ENCODE data around the gene ADCY7. TPM values are rescaled to one million over a fixed set of nuclear protein-coding genes. Genes with fewer than 3 reads are reported as not detected.
"Not testable (repeated sequence)": the region's sequence is repeated elsewhere in the genome, so short reads cannot be mapped to it uniquely, and the experiment has no call there.

Gene ADCY7
- total RNA-seq, 4 donors from 2014 or later: 12.7 to 23.5 (median 19.3) TPM

GRCh38 chr16:50238868-50239301 is 27.5 kb upstream of the ADCY7 start:
- H3K4me3 ChIP-seq: no peak overlapping the region
- no peaks in the 10 kb centered on the region for H3K27me3 ChIP-seq
- H3K36me3 ChIP-seq: no peaks in the 10 kb centered on the region
- no peak overlapping the region for H3K27ac ChIP-seq
- 68 to 77% methylated on average over 4 to 5 of the region's 5 CpGs for whole genome bisulfite sequencing, 2 donors (ENCODE audit: low coverage in 1 of 2)
- no peak for TF ChIP-seq CTCF (IDR thresholded peaks at IDR 0.05)
- H3K4me1 ChIP-seq: no peaks in the 10 kb centered on the region
- ATAC-seq: no peak
- no peaks in the 10 kb centered on the region for H3K9me3 ChIP-seq

GRCh38 chr16:50243024-50243423 is 23.3 kb upstream of the ADCY7 start:
- not testable (repeated sequence) for ATAC-seq, H3K9me3 ChIP-seq, H3K27ac ChIP-seq, H3K27me3 ChIP-seq, H3K36me3 ChIP-seq, H3K4me3 ChIP-seq
- 58 to 80% methylated on average over 4 to 5 of the region's 6 CpGs for WGBS, 2 donors (ENCODE audit: low coverage in 1 of 2)
- peaks cover 0 to 25% (median 0%) of the 10 kb centered on the region in 3 donors for H3K4me1 ChIP-seq

- H3K4me3 ChIP-seq: no peak overlapping the region
- no peak overlapping the region for H3K27ac ChIP-seq
- 80 to 91% methylated on average over 2 to 8 of the region's 9 CpGs for WGBS, 2 donors (ENCODE audit: low coverage in 1 of 2)
Measured at GRCh38 chr16:50244140-50244503, 22.2 kb upstream of the ADCY7 start.

GRCh38 chr16:50244504-50245416 is 21.6 kb upstream of the ADCY7 start:
- no peaks in the 10 kb centered on the region for H3K27me3 ChIP-seq

More at GRCh38 chr16:50244140-50244503, 22.2 kb upstream of the ADCY7 start:
- TF ChIP-seq EP300 (IDR thresholded peaks at IDR 0.05): no peak
- TF ChIP-seq POLR2AphosphoS5 (IDR thresholded peaks at IDR 0.05): no peak
- TF ChIP-seq CTCF (IDR thresholded peaks at IDR 0.05): no peak
- TF ChIP-seq POLR2A (IDR thresholded peaks at IDR 0.05): no peak
- peaks cover 0 to 25% (median 0%) of the 10 kb centered on the region in 3 donors for H3K4me1 ChIP-seq
- H3K27me3 ChIP-seq: no peaks in the 10 kb centered on the region
- H3K36me3 ChIP-seq: no peaks in the 10 kb centered on the region
- no peaks in the 10 kb centered on the region for H3K9me3 ChIP-seq
- ATAC-seq: no peak

More at GRCh38 chr16:50244504-50245416, 21.6 kb upstream of the ADCY7 start:
- ATAC-seq: no peak
- H3K4me3 ChIP-seq: peak overlapping the region in 1 of 2 donors; percentile 68
- peaks cover 0 to 25% (median 0%) of the 10 kb centered on the region in 3 donors for H3K4me1 ChIP-seq
- H3K27ac ChIP-seq: no peak overlapping the region
- WGBS, 2 donors (ENCODE audit: low coverage in 1 of 2): 32 to 44% methylated on average over 9 to 11 of the region's 33 CpGs
- H3K9me3 ChIP-seq: no peaks in the 10 kb centered on the region
- no peak for TF ChIP-seq POLR2AphosphoS5 (IDR thresholded peaks at IDR 0.05)
- TF ChIP-seq POLR2A (IDR thresholded peaks at IDR 0.05): no peak
- TF ChIP-seq CTCF (IDR thresholded peaks at IDR 0.05): no peak
- TF ChIP-seq EP300 (IDR thresholded peaks at IDR 0.05): no peak
- H3K36me3 ChIP-seq: no peaks in the 10 kb centered on the region

Data from gastroesophageal sphincter (tissue), 4 donors.